Activated CD4-positive, alpha-beta T cell treated with anti-CD3 and anti-CD28 coated beads for 36 hours (primary cell): ENCODE data around the gene STARD13. TPM values are rescaled to one million over a fixed set of nuclear protein-coding genes. Genes with fewer than 3 reads are reported as not detected.
A peak's percentile ranks its signal among the peaks of the same experiment; 100 is the strongest.

ENCODE experiments used
- ATAC-seq: fragments of 200-7000 bp; cut with Tn5 transposase; one replicate; pipeline ENCODE4 v1.10.0; 2021; ENCODE audit warnings: mild to moderate bottlenecking, moderate library complexity
- CTCF ChIA-PET: fragments of 350-600 bp; sonication (Branson Sonifier 250); formaldehyde crosslinking; loops from one replicate; lab custom pipeline; 2021; ENCODE audit warnings: antibody characterized with exemption; lab: Charles Lee
- POLR2A ChIA-PET: fragments of 350-600 bp; sonication (Branson Sonifier 250); formaldehyde crosslinking; loops from one replicate; lab custom pipeline; 2021; ENCODE audit warnings: antibody characterized with exemption, inconsistent platforms; lab: Charles Lee
- DNase-seq: peaks from one replicate; pipeline ENCODE4 v3.0.0-alpha.2; 2020
- H3K27ac Mint-ChIP-seq: one replicate; pipeline ENCODE4 v1.8.0; 2021; ENCODE audit warnings: mixed read lengths
- H3K27me3 Mint-ChIP-seq: one replicate; pipeline ENCODE4 v1.8.0; 2021; ENCODE audit warnings: mixed read lengths
- H3K36me3 Mint-ChIP-seq: one replicate; pipeline ENCODE4 v1.8.0; 2021; ENCODE audit warnings: low read depth, mixed read lengths
- H3K4me1 Mint-ChIP-seq: one replicate; pipeline ENCODE4 v1.8.0; 2021; ENCODE audit warnings: mixed read lengths
- H3K4me3 Mint-ChIP-seq: one replicate; pipeline ENCODE4 v1.8.0; 2021; ENCODE audit warnings: mild to moderate bottlenecking, moderate library complexity, mixed read lengths
- H3K9me3 Mint-ChIP-seq: one replicate; pipeline ENCODE4 v1.8.0; 2021; ENCODE audit warnings: low read depth, mixed read lengths
- intact Hi-C, 2 experiments: fragments of 100-400 bp; cut with DNase I in 1 of 2; cut with micrococcal nuclease in 1 of 2; formaldehyde crosslinking; loops; one replicate each; pipeline versions ENCODE4 v1.14.2 to v1.15.1; 2022 to 2024; cut with DNase I, micrococcal nuclease
- total RNA-seq, 2 experiments: library from RNA; stranded (reverse); gene quantifications; one replicate each; pipeline ENCODE4 v1.2.3, GENCODE V29; 2021

The STARD13 gene
- total RNA-seq, 2 experiments from 2014 or later: 0.35 to 0.57 TPM

GRCh38 chr13:33189470-33189869 lies 96.1 kb downstream of the STARD13 start:
- no peaks in the 10 kb centered on the region for H3K36me3 Mint-ChIP-seq
- ATAC-seq (no peak), DNase-seq (no peak)
- ChIA-PET CTCF (interaction anchor here (1.4 kb wide), 1 partner anchor 57 kb away, joined by 3 read pairs; no protein-coding TSS in a partner anchor), POLR2A (no interaction called here)
- no peak overlapping the region for H3K4me3 Mint-ChIP-seq
- no peaks in the 10 kb centered on the region for H3K9me3 Mint-ChIP-seq
- H3K27me3 Mint-ChIP-seq: peaks cover 11% of the 10 kb centered on the region
- H3K27ac Mint-ChIP-seq: no peak overlapping the region
- intact Hi-C loops: no loop called here
- H3K4me1 Mint-ChIP-seq: peaks cover 17% of the 10 kb centered on the region

DNA sequence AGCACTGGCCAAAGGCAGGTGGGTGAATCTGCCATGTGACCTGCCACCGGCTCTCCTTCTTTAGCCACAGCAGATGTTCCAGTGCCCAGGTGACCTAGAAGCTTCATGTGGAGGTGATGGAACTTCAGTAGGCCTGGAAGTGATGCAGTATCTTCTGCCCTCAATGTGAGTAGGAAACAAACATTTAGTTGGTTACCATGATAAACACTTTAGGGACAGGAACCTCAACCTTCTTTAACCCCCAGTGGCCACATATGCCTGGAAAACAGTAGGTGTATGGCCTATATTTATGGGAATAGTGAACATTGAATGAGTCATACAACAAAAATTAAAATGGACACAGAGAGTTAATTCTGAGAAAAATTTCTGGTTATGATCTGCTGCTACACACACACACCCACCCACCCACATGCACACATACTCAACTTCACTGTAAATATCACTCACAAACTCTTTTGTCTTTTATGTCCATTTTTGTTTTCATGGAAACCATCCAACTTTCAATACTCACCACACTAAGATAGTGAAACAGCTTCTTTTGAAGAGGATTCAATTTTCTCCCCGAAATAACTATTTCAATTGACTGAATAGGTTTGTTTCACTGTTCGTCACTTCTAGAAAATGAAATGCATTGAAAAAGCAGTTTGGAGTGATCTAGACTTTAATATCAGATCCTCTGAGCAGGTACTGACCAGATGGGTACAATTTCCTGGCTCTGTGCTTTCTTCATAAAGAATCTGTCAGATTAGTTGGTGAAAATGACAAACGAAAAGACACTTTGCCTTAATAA lies 97.3 kb downstream of the STARD13 start:
- H3K4me3 Mint-ChIP-seq: no peak overlapping the region
- DNase-seq (peak; percentile 8), ATAC-seq (peak; percentile 44)
- peaks cover 14% of the 10 kb centered on the region for H3K4me1 Mint-ChIP-seq
- ChIA-PET POLR2A (no interaction called here), CTCF (interaction anchor here (1.4 kb wide), 1 partner anchor 56 kb away, joined by 3 read pairs; no protein-coding TSS in a partner anchor)
- H3K9me3 Mint-ChIP-seq: no peaks in the 10 kb centered on the region
- no peaks in the 10 kb centered on the region for H3K36me3 Mint-ChIP-seq
- intact Hi-C loops: no loop called here
- H3K27me3 Mint-ChIP-seq: peaks cover 13% of the 10 kb centered on the region
- peak overlapping the region; percentile 67 for H3K27ac Mint-ChIP-seq

- no peak overlapping the region for H3K4me3 Mint-ChIP-seq
- POLR2A ChIA-PET: no interaction called here
- no peaks in the 10 kb centered on the region for H3K9me3 Mint-ChIP-seq
- H3K36me3 Mint-ChIP-seq: no peaks in the 10 kb centered on the region
- H3K4me1 Mint-ChIP-seq: peaks cover 11% of the 10 kb centered on the region
- intact Hi-C loops: no loop called here
- ATAC-seq (no peak), DNase-seq (no peak)
- CTCF ChIA-PET: no interaction called here
- peaks cover 18% of the 10 kb centered on the region for H3K27me3 Mint-ChIP-seq
- no peak overlapping the region for H3K27ac Mint-ChIP-seq
Measured at GRCh38 chr13:33186861-33187291, 98.7 kb downstream of the STARD13 start.

DNA sequence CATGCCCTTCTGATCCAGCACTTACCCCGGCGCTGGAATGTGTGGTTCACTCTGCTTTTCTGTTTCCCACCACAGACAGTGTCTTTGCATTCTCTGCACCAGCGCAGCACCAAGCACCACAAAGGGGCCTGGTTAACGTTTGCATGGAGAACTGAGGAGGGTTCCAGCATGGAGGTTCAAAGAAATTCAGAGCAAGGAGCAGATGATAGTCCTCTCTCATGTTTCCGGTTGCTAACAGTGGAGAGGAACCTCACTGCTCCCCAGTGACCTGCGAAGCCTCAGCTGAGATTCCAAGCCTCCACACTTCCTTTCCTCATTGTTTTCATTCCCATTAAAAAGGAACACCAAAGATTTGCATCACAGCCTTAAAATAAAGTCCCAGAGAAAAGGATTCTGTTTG lies 99.7 kb downstream of the STARD13 start:
- intact Hi-C loops: no loop called here
- H3K27ac Mint-ChIP-seq: no peak overlapping the region
- peaks cover 11% of the 10 kb centered on the region for H3K4me1 Mint-ChIP-seq
- ATAC-seq: no peak
- DNase-seq: no peak
- CTCF ChIA-PET: no interaction called here
- no peaks in the 10 kb centered on the region for H3K9me3 Mint-ChIP-seq
- POLR2A ChIA-PET: no interaction called here
- H3K27me3 Mint-ChIP-seq: peaks cover 23% of the 10 kb centered on the region
- H3K36me3 Mint-ChIP-seq: no peaks in the 10 kb centered on the region
- no peak overlapping the region for H3K4me3 Mint-ChIP-seq

DNA sequence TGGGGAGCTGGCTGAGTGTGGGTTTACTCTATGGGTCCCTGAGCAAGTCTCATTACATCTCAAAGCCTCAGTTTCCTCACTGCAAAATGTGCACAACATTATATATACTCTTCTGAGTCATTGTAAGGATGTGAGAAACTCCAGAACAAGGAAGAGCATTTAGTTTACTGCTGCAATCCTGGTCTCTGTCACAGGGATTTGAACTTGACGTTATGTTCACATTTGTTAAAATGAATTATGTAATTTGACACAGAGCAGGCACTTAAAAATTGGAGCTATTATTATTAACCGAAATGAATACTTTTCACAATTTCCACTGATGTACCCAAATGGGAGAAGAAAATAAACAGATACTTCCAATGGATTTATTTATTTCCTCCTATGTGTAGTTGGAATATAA lies 101.0 kb downstream of the STARD13 start:
- peaks cover 11% of the 10 kb centered on the region for H3K4me1 Mint-ChIP-seq
- ChIA-PET CTCF (no interaction called here), POLR2A (no interaction called here)
- DNase-seq (no peak), ATAC-seq (no peak)
- H3K27me3 Mint-ChIP-seq: peaks cover 25% of the 10 kb centered on the region
- H3K9me3 Mint-ChIP-seq: no peaks in the 10 kb centered on the region
- no peaks in the 10 kb centered on the region for H3K36me3 Mint-ChIP-seq
- H3K4me3 Mint-ChIP-seq: no peak overlapping the region
- no peak overlapping the region for H3K27ac Mint-ChIP-seq
- intact Hi-C loops: no loop called here

DNA sequence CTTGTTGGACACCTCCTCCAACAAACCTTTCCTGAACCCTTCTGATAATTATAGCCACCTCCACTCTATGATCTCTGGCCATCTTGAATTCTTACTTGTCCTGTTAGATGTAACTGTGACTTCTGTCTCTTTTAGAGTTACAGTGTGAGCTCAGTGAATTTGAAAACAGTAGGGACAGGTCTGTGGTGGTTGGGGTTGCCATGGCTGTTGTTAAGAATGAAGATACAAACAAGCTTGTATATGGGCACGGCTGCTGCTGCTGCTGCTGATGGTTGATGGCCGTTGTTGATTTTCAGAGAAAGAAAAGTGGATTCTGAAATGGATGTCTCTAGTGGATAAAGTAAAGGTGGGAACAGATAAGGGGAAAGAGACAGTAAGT lies 101.5 kb downstream of the STARD13 start:
- H3K4me1 Mint-ChIP-seq: peaks cover 11% of the 10 kb centered on the region
- no peak overlapping the region for H3K4me3 Mint-ChIP-seq
- ATAC-seq (no peak), DNase-seq (no peak)
- ChIA-PET POLR2A (no interaction called here), CTCF (interaction anchor here (0.7 kb wide), 1 partner anchor 427 kb away, joined by 3 read pairs; no protein-coding TSS in a partner anchor)
- peaks cover 25% of the 10 kb centered on the region for H3K27me3 Mint-ChIP-seq
- intact Hi-C loops: no loop called here
- no peaks in the 10 kb centered on the region for H3K9me3 Mint-ChIP-seq
- no peak overlapping the region for H3K27ac Mint-ChIP-seq
- no peaks in the 10 kb centered on the region for H3K36me3 Mint-ChIP-seq

- CTCF ChIA-PET: interaction anchor here (0.7 kb wide), 1 partner anchor 428 kb away, joined by 3 read pairs; no protein-coding TSS in a partner anchor
- intact Hi-C loops: no loop called here
Measured at GRCh38 chr13:33183431-33184111, 102.0 kb downstream of the STARD13 start.

GRCh38 chr13:33182729-33183128 lies 102.8 kb downstream of the STARD13 start:
- ATAC-seq (no peak), DNase-seq (no peak)
- H3K27me3 Mint-ChIP-seq: peaks cover 25% of the 10 kb centered on the region
- peaks cover 6% of the 10 kb centered on the region for H3K4me1 Mint-ChIP-seq
- no peak overlapping the region for H3K4me3 Mint-ChIP-seq
- H3K36me3 Mint-ChIP-seq: no peaks in the 10 kb centered on the region
- H3K27ac Mint-ChIP-seq: no peak overlapping the region
- POLR2A ChIA-PET: no interaction called here
- no peaks in the 10 kb centered on the region for H3K9me3 Mint-ChIP-seq
- CTCF ChIA-PET: no interaction called here
- intact Hi-C loops: no loop called here

More at GRCh38 chr13:33183431-33184111, 102.0 kb downstream of the STARD13 start:
- Mint-ChIP-seq H3K4me1 (peaks cover 11% of the 10 kb centered on the region), H3K4me3 (no peak overlapping the region), H3K27ac (no peak overlapping the region), H3K27me3 (peaks cover 25% of the 10 kb centered on the region), H3K9me3 (no peaks in the 10 kb centered on the region), H3K36me3 (no peaks in the 10 kb centered on the region)
- DNase-seq: no peak
- POLR2A ChIA-PET: no interaction called here
- ATAC-seq: no peak

- H3K4me1 Mint-ChIP-seq: no peaks in the 10 kb centered on the region
- no peak overlapping the region for H3K4me3 Mint-ChIP-seq
- no peak overlapping the region for H3K27ac Mint-ChIP-seq
- no peaks in the 10 kb centered on the region for H3K36me3 Mint-ChIP-seq
- peaks cover 2% of the 10 kb centered on the region for H3K9me3 Mint-ChIP-seq
- H3K27me3 Mint-ChIP-seq: peaks cover 20% of the 10 kb centered on the region
- no peak for ATAC-seq
- intact Hi-C loops: no loop called here
- ChIA-PET POLR2A (no interaction called here), CTCF (interaction anchor here (1.0 to 1.6 kb wide), 2 partner anchors 20 to 362 kb away, joined by 3 to 4 read pairs; no protein-coding TSS in a partner anchor)
- DNase-seq: no peak
Measured at GRCh38 chr13:33181264-33181663, 104.3 kb downstream of the STARD13 start.

- ChIA-PET CTCF (interaction anchor here (1.6 kb wide), 1 partner anchor 21 kb away, joined by 4 read pairs; no protein-coding TSS in a partner anchor), POLR2A (no interaction called here)
- no peaks in the 10 kb centered on the region for H3K4me1 Mint-ChIP-seq
- intact Hi-C loops: no loop called here
- peaks cover 2% of the 10 kb centered on the region for H3K9me3 Mint-ChIP-seq
- H3K4me3 Mint-ChIP-seq: no peak overlapping the region
- DNase-seq (no peak), ATAC-seq (no peak)
- peaks cover 15% of the 10 kb centered on the region for H3K27me3 Mint-ChIP-seq
- H3K36me3 Mint-ChIP-seq: no peaks in the 10 kb centered on the region
- H3K27ac Mint-ChIP-seq: no peak overlapping the region
Measured at GRCh38 chr13:33180122-33180804, 105.3 kb downstream of the STARD13 start.

DNA sequence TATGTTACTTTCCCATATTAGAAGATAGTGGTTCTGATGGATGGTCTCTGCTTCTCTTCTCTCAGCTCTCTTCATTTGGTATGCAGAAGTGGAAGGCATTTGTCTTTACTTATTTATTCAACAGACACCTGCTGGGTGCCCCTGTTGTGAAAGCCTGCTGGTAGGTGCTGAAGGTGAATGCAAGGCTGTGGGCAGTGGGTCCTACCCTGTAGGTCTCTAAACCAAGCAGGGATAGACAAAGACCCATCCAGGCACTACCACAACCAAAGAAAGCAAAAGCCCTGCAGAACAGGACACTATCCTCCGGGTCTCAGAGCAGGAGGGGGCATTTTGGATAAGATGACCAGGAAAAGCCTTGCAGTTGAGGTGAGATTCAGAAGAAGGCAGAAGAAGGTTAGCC lies 106.1 kb downstream of the STARD13 start:
- Mint-ChIP-seq H3K36me3 (no peaks in the 10 kb centered on the region), H3K4me1 (no peaks in the 10 kb centered on the region), H3K4me3 (no peak overlapping the region), H3K9me3 (peaks cover 2% of the 10 kb centered on the region), H3K27ac (no peak overlapping the region), H3K27me3 (peaks cover 20% of the 10 kb centered on the region)
- CTCF ChIA-PET: no interaction called here
- POLR2A ChIA-PET: no interaction called here
- intact Hi-C loops: no loop called here
- ATAC-seq (no peak), DNase-seq (no peak)
